ENCODE results near the gene CTCF. TPM values are rescaled to one million over a fixed set of nuclear protein-coding genes. Genes with fewer than 3 reads are reported as not detected.

CTCF gene
- total RNA-seq, 4 donors from 2014 or later, result 26.1 to 39.6 (median 31.8) TPM

GRCh38 chr16:67571464-67571863 is 9.1 kb downstream of the CTCF start:
- H3K27ac ChIP-seq, result no peak overlapping the region
- H3K36me3 ChIP-seq, result peaks cover 0 to 49% (median 0%) of the 10 kb centered on the region in 3 donors
- H3K4me1 ChIP-seq, result peaks cover 0 to 31% (median 0%) of the 10 kb centered on the region in 4 donors
- DNase-seq (ENCODE audit: low spot score in 2 of 2), result no peak
- no peaks in the 10 kb centered on the region for H3K27me3 ChIP-seq
- WGBS, 2 donors, result 88 to 90% methylated on average over 2 of the region's 2 CpGs
- no peak overlapping the region for H3K4me3 ChIP-seq
- no peaks in the 10 kb centered on the region for H3K9me3 ChIP-seq
- no peak for TF ChIP-seq EP300 (IDR thresholded peaks at IDR 0.05)

- peaks cover 0 to 26% (median 0%) of the 10 kb centered on the region in 4 donors for H3K4me1 ChIP-seq
- H3K36me3 ChIP-seq, result peaks cover 0 to 49% (median 0%) of the 10 kb centered on the region in 3 donors
- no peak for DNase-seq (ENCODE audit: low spot score in 2 of 2)
- WGBS, 2 donors, result 62 to 80% methylated on average over 4 of the region's 4 CpGs
- H3K27ac ChIP-seq, result no peak overlapping the region
- H3K27me3 ChIP-seq, result no peaks in the 10 kb centered on the region
- no peak for TF ChIP-seq POLR2A (IDR thresholded peaks at IDR 0.05)
- TF ChIP-seq EP300 (IDR thresholded peaks at IDR 0.05), result no peak
- TF ChIP-seq CTCF (IDR thresholded peaks at IDR 0.05), result no peak
- no peaks in the 10 kb centered on the region for H3K9me3 ChIP-seq
- no peak overlapping the region for H3K4me3 ChIP-seq
Observed at GRCh38 chr16:67571981-67572431, 9.7 kb downstream of the CTCF start.

GRCh38 chr16:67579686-67580085 is 17.4 kb downstream of the CTCF start:
- Histone ChIP-seq H3K4me1 (no peaks in the 10 kb centered on the region), H3K27me3 (no peaks in the 10 kb centered on the region), H3K9me3 (no peaks in the 10 kb centered on the region), H3K36me3 (peaks cover 0 to 28% (median 0%) of the 10 kb centered on the region in 3 donors), H3K27ac (no peak overlapping the region), H3K4me3 (no peak overlapping the region)
- WGBS, 2 donors, result 87 to 90% methylated on average over 4 of the region's 4 CpGs
- no peak for DNase-seq (ENCODE audit: low spot score in 2 of 2)
- TF ChIP-seq POLR2A (IDR thresholded peaks at IDR 0.05) (no peak), EP300 (IDR thresholded peaks at IDR 0.05) (no peak), CTCF (IDR thresholded peaks at IDR 0.05) (no peak)

- WGBS, 2 donors, result 97 to 98% methylated on average over 4 of the region's 4 CpGs
- Histone ChIP-seq H3K9me3 (no peaks in the 10 kb centered on the region), H3K27ac (no peak overlapping the region), H3K4me3 (no peak overlapping the region), H3K4me1 (no peaks in the 10 kb centered on the region), H3K36me3 (peaks cover 0 to 23% (median 0%) of the 10 kb centered on the region in 3 donors), H3K27me3 (no peaks in the 10 kb centered on the region)
- TF ChIP-seq POLR2A (IDR thresholded peaks at IDR 0.05), result no peak
- no peak for TF ChIP-seq CTCF (IDR thresholded peaks at IDR 0.05)
- no peak for TF ChIP-seq EP300 (IDR thresholded peaks at IDR 0.05)
- DNase-seq (ENCODE audit: low spot score in 2 of 2), result no peak
Observed at GRCh38 chr16:67580202-67580601, 17.9 kb downstream of the CTCF start.

GRCh38 chr16:67593288-67593687 is 31.0 kb downstream of the CTCF start:
- Histone ChIP-seq H3K27me3 (no peaks in the 10 kb centered on the region), H3K27ac (peak overlapping the region in 2 of 4 donors; percentile 35 to 36), H3K4me3 (no peak overlapping the region), H3K36me3 (peaks cover 0 to 23% (median 2%) of the 10 kb centered on the region in 3 donors), H3K9me3 (no peaks in the 10 kb centered on the region), H3K4me1 (peaks cover 0 to 28% (median 0%) of the 10 kb centered on the region in 4 donors)
- DNase-seq (ENCODE audit: low spot score in 2 of 2), result no peak
- 53 to 67% methylated on average over 4 of the region's 4 CpGs for WGBS, 2 donors
- TF ChIP-seq POLR2A (IDR thresholded peaks at IDR 0.05), result no peak
- TF ChIP-seq CTCF (IDR thresholded peaks at IDR 0.05), result no peak
- no peak for TF ChIP-seq EP300 (IDR thresholded peaks at IDR 0.05)

GRCh38 chr16:67593701-67594100 is 31.4 kb downstream of the CTCF start:
- no peak for TF ChIP-seq POLR2A (IDR thresholded peaks at IDR 0.05)
- no peak for TF ChIP-seq CTCF (IDR thresholded peaks at IDR 0.05)
- no peak for TF ChIP-seq EP300 (IDR thresholded peaks at IDR 0.05)
- H3K27ac ChIP-seq, result peak overlapping the region in 2 of 4 donors; percentile 35 to 36

More at GRCh38 chr16:67593701-67594100, 31.4 kb downstream of the CTCF start:
- no peaks in the 10 kb centered on the region for H3K27me3 ChIP-seq
- H3K4me3 ChIP-seq, result no peak overlapping the region
- H3K9me3 ChIP-seq, result no peaks in the 10 kb centered on the region
- H3K36me3 ChIP-seq, result peaks cover 0 to 19% (median 2%) of the 10 kb centered on the region in 3 donors
- no peak for DNase-seq (ENCODE audit: low spot score in 2 of 2)
- H3K4me1 ChIP-seq, result peaks cover 0 to 28% (median 0%) of the 10 kb centered on the region in 4 donors

Measured in tibial nerve (tissue), 4 donors.